Thyroid gland (tissue), 4 donors: ENCODE results near the gene SPATA20.

Experiments used
- CTCF ChIP-seq, 6 experiments: fragments of 200-600 bp in 3 of 6; fragments of 450-650 bp in 3 of 6; sonication (generic) in 3 of 6; IDR thresholded peaks; one replicate each; pipeline ENCODE4 v1.5.1; 2016 to 2019; ENCODE audit warnings: antibody characterized with exemption in 6 of 6, mild to moderate bottlenecking in 2 of 6, inconsistent platforms in 1 of 6, moderate library complexity in 1 of 6
- POLR2A ChIP-seq, 2 donors: fragments of 450-650 bp; IDR thresholded peaks; one replicate each; pipeline ENCODE4 v1.6.1; 2017; ENCODE audit warnings: antibody characterized with exemption in 2 of 2, mild to moderate bottlenecking in 2 of 2, moderate library complexity in 1 of 2

DNA sequence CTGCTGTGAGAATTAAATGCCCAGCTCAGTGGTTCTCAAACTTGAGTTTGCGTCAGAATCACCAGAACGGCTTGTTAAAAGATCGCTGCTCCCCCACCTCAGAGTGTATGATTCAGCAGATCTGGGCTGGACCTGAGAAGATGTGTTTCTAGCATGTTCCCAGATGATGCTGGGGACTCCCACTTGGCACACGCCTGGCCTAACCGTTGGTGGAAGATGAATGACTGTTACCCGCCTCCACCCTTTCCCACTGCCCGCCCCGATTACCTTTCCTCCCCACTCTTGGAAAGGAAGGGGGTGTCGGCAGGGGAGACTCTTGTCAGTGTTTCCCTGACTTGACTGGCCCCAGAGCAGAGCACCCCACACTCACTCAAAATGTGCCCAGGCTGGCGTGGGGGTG, 58.5 kb downstream of the SPATA20 start:
- no peak for TF ChIP-seq CTCF (IDR thresholded peaks at IDR 0.05)
- no peak for TF ChIP-seq POLR2A (IDR thresholded peaks at IDR 0.05)
